ENCODE data around the gene MAPRE2.

DNA sequence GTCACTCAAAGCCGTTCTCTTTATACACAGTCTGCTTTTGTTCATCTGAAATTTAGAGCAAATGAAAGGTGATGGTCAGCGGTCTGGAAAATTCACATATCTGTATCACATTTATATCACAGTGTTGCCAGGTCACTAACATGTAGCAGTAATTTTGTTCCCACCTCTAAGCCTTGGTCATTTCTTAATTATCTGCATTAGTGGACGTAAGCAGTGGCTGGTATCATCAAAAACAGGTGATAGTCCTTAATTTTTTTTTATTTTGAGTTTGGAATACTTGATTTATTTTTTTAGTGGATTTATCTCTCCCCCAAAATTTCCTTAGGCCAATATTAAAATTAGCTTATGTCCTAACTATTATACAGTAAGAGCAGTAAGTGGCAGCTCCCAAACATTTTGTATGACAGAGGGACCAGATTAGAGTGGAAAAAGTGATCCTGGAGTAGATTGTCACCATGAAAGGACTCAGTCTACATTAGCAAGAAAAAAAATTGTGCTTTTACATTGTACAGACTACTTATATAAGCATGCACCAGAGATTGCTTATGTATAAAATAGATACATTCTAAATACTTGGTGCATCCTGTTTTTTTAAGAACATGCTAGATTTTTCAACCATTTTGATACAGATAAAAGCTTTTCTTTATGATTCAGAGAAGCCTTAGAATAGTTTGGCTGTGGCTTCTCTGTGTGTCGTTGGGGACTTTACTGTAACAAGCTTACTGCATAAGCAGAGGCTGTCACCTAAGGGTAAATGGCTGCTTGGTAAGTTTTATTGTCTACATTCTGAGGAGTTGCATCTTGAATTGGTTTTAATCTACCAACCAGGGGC, 65.0 kb downstream of the MAPRE2 start:
- TF ChIP-seq, protein P1, sequence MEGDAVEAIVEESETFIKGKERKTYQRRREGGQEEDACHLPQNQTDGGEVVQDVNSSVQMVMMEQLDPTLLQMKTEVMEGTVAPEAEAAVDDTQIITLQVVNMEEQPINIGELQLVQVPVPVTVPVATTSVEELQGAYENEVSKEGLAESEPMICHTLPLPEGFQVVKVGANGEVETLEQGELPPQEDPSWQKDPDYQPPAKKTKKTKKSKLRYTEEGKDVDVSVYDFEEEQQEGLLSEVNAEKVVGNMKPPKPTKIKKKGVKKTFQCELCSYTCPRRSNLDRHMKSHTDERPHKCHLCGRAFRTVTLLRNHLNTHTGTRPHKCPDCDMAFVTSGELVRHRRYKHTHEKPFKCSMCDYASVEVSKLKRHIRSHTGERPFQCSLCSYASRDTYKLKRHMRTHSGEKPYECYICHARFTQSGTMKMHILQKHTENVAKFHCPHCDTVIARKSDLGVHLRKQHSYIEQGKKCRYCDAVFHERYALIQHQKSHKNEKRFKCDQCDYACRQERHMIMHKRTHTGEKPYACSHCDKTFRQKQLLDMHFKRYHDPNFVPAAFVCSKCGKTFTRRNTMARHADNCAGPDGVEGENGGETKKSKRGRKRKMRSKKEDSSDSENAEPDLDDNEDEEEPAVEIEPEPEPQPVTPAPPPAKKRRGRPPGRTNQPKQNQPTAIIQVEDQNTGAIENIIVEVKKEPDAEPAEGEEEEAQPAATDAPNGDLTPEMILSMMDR (IDR thresholded peaks at IDR 0.05), result no peak
- TF ChIP-seq POLR2A (IDR thresholded peaks at IDR 0.05), result no peak

All from heart left ventricle (tissue), 13 donors.